Activated CD4-positive, alpha-beta T cell treated with anti-CD3 and anti-CD28 coated beads, Interleukin-2, amount 50 U/mL, for 1 hour (primary cell): Measurements from ENCODE around the gene PXYLP1.
"Not testable (repeated sequence)": the region's sequence is repeated elsewhere in the genome, so short reads cannot be mapped to it uniquely, and the experiment has no call there.

Experiments used
- DNase-seq: peaks from one replicate; pipeline ENCODE4 v3.0.0-alpha.2; 2020

Gene PXYLP1

DNA sequence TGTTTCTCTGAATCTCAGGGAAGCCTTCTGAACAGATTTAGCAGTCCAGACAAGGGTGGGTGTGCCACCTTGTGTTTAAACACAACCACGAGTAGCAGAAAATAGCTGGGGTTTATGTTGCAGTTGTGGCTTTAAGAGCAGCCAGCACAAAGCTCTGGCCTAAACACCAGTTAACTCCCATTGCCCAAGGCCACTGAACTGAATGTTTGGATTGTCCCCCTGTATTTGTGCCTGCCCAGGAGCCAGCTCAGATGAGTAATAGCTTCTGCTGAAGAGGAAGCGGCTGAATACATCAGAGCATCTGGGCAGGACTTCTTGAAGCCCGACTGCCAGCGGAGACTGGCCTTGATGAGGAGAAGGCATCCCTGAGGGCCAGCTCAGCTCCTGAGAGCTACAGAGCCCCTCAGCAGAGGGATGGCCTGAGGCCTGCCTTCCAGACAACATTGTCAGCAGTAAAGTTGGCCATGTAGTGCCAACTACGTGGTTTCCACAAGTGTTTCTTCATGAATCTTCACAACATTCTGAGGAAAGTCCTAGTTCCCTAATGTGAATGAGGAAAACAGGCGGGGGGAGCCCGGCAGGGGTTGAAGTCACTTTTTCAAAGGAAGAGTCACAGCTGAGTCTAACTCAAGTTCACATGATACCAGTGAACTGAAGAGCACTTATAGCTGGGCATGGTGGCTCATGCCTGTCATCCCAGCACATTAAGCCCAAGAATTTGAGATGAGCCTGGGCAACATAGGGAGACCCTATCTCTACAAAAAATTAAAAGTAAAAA lies 70.9 kb downstream of the PXYLP1 start:
- DNase-seq, result no peak

GRCh38 chr3:141303481-141304223 lies 72.0 kb downstream of the PXYLP1 start:
- DNase-seq, result peak; percentile 44

DNA sequence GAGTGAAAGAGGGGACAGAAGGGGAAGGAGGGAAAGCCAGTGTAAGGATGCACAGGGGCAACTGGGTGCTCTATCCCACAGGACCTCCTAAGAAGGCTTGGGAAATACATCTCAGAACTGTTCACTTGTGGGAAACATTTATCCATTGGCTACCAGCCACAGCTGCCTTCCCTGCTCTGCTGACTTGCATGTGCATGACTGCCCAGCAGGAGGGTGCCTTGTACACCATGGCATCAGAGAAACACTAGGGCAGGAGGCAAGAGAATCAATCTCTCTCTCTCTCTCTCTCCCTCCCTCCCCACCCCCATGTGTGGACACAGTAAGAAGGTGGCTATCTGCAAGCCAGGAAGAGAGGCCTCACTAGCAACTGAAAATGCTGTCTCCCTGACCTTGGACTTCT lies 73.8 kb downstream of the PXYLP1 start:
- no peak for DNase-seq

DNA sequence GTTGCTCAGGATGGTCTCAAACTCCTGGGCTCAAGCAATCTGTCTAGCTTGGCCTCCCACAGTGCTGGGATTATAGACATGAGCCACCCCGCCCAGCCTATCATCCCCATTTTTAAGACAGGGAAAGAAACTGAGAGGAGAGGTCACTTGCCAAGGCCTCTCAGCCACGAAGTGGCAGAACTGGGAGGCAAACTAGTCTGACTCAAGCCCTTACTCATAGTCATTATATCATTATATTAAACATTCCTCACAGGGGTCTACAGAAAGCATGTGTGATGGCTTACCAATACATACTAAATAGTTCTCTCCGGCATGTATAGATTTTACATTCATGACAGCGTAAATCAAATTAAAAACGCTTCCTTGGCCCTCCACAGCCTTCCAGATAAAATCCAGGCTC lies 74.7 kb downstream of the PXYLP1 start:
- DNase-seq, result no peak

DNA sequence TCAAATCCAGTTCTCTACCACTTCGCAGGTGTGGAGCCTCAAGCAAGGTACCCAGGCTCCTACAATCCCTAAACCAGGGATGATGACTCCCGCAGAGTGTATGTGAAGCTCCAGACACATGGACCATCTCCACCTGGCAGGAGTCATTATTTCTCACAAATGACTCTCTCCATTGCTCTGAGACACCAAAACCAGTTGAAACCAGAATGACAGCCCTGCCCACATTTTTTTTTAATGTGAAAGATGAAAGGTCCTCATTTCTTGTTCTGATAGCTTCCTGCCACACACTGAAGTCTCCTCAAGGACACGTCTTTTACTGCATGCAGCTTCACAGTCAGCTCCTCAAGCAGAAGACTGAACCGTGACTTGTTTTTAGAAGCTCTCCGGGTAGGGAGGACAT lies 75.3 kb downstream of the PXYLP1 start:
- DNase-seq, result no peak

DNA sequence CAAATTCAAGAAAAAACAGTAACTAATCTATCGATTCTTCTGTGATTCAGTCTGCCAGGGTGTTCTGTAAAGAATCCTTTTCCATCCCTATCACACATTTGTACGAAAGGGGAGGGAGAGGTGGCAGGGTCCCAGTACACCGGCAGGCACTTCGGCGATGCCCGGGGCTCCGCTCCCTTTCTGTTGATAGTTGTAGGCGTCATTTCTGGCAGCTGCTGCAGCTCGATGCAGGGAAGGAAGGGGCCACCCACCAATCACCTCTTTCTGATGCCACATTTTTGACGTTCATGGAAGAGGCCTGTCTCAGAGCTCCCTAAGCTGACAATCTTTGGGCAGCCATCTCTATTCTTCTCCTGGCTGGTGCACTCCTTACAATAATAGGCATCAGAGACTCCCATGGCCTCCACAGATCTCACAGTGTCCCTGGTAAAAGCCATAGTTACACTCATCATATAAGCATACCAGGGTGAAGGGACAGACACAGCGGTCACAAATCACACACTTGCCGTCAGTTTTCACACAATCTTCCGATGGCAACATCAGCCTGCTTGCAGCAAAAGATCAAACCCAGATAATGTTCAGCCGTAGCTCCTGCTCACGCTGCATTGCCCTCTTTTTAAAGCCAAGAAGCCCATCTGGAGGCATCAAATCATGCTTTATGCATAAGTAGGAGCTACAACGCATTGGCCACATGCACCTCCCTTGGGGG lies 75.9 kb downstream of the PXYLP1 start:
- no peak for DNase-seq

GRCh38 chr3:141308588-141309218 lies 77.1 kb downstream of the PXYLP1 start:
- DNase-seq, result no peak

DNA sequence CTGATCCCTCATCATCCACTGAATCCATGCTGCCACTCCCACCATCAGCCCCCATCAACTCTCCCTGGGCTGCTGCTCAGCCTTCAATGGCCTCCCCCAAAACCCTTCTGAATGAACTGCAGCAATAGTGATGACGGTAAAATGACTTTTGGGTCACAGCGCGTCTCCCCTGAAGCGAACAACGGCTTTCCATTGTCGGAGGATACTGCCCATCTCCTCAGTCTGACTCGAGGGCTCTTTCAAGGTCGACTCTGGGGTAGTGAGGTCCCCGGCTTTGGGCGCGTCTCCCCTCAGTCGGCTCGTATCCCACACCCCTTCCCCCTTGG lies 79.5 kb downstream of the PXYLP1 start:
- no peak for DNase-seq

GRCh38 chr3:141311496-141312353 lies 80.1 kb downstream of the PXYLP1 start:
- DNase-seq, result peak; percentile 97

GRCh38 chr3:141312354-141313092 lies 80.9 kb downstream of the PXYLP1 start:
- no peak for DNase-seq

- no peak for DNase-seq
Observed at GRCh38 chr3:141313093-141313683, 81.6 kb downstream of the PXYLP1 start.

- DNase-seq, result not testable (repeated sequence)
Observed at GRCh38 chr3:141314415-141314814, 82.8 kb downstream of the PXYLP1 start.

DNA sequence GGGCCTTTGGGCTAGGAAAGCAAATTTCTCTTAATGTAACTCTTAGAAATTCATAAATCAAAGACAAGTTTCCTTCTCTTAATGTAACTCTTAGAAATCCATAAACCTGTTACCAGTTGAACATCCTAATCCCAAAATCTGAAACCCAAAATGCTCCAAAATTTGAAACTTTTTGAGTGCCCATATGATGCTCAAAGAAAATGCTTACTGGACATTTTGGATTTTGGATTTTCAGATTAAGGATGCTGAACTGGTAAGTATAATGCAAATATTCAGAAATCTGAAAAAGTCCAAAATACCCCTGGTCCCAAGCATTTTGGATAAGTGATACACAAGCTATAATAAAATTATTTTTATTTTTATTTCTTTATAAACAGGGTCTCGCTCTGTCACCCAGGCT lies 85.2 kb downstream of the PXYLP1 start:
- no peak for DNase-seq

DNA sequence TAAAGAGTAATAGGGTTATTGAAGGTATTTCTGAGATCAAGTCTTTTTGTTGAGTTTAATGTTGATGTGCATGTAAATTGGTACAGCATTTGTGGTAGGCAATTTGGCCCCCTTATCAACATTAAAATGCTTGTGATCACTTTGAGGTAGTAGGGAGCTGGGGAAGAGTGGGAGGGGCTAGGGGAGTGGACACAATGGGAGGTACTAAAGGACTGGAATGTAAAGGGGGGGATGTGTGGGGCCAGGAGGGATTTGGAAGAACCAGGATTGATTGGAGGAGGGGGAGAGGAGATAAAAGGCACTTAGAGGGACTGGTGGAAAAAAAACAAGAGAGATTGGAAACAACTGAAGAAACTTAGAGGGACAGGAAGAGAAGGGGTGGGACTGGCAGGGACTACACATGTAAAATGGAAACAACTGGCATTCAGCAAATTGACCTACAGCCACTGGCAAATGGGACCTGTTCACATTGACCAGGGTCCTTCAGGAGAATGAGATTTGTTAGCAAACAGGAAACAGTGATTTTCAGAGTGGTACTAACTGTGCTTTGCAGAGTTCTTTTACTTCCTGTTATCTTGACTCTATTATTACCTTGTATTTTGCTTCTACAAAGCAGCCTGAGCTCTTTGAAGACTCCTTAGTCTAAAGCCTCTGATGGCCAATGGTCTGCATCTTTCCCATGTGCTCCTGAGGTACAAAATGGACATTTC lies 88.9 kb downstream of the PXYLP1 start:
- no peak for DNase-seq

DNA sequence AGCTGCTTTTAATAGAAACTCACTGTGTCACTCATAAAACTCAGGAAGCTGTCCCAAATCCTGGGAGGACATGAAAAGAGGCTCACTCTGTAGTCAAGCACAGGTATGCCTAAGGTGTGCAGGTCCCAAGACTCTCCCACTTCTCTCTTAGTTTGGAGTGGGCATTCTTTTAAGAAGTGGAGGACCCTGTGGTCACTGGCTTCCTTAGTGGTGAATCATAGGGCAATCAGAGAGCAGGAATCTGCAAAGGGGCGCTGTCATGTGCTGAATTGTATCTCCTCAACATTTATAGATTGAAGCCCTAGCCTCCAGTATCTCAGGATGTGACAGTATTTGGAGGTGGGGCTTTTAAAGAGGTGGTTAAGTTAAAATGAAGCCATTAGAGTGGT lies 89.5 kb downstream of the PXYLP1 start:
- no peak for DNase-seq

DNA sequence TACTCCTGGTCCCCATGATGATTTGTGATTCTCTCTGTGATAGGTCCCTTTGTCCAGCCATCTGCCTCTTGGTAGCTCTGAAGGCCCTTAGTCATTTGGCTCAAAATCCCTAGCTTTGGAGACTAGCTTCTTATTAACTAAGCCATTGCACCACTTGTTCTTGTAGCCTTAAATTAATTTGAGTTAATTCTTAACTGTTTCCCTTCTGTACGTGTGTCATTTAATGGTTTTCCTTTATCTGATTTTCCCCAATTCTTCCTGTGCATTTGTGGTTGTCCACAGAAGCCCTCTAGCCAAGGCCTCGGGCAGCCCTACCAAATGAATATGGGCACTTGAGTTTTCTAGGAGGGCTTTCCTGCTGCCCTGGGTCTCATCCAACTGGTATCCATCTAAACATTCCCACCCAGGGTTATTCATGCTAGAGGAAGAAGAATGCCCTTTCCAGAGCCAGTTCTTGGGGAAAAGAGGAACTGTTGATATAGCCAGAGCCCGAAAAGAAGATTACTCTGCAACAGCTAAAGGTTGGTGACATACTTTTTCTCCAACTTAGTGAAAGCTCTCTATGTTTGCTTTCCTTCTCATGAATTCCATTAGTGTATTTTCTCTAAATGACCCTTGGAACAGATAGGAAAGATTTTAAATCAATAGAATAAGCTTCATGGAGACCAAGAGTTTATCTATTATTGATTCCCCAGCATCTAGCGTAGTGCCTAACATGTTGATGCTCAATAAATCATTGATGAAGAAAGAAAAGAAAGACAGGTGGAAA lies 92.5 kb downstream of the PXYLP1 start:
- DNase-seq, result no peak

- no peak for DNase-seq
Observed at GRCh38 chr3:141326123-141326522, 94.5 kb downstream of the PXYLP1 start.

GRCh38 chr3:141326626-141327025 lies 95.0 kb downstream of the PXYLP1 start:
- DNase-seq, result no peak

DNA sequence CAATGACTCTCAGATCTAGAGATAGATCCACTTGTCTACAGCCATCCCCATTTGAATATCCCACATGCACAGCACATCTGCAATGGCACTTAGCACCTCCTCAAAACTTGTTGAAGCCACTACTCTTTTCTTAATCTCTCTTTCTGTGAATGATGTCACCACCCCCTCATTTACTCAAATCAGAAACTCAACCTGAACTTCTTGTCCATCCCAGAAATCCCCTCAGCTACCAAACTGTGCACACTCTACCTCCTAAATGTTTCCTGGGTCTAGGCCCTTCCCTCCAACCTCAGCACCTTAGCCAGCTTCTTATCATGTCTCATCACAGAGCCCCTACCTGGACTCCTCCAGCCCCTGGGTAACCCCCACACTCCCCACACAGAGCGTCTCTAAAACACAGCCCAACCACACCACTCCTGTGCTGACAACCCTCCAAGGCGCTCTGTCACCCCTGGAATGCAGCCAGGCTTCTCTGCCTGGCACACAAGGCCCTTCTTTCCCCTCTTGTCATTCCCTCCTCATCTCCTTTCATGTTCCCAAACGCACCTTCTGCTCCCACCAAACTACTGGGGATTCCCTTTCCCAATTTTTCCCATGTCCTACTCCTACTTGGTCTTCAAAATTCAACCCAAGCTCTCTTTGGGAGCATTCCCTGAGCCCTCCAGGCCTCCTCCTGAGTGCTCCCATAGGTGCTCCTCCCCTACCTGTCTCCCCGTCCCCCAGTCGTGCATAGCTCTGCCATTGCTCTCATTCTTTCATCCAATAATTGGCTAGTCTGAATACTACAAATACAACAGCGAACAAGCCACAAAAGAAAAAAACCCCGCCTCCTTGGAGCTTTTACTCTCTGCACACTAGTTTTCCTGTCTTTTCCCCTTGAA lies 96.9 kb downstream of the PXYLP1 start:
- no peak for DNase-seq
